Ascending aorta (tissue), 2 donors: ENCODE results near the gene LTBP1. TPM values are rescaled to one million over a fixed set of nuclear protein-coding genes. Genes with fewer than 3 reads are reported as not detected.

Source experiments
- DNase-seq, 2 donors: peaks; one replicate each; pipeline ENCODE4 v3.0.0-alpha.2; 2019; ENCODE audit warnings: low spot score in 2 of 2
- H3K27ac ChIP-seq, 2 donors: fragments of 200-600 bp; sonication (generic); one replicate each; pipeline ENCODE4 v1.5.1; 2016 to 2017; ENCODE audit warnings: mild to moderate bottlenecking in 1 of 2
- H3K27me3 ChIP-seq: fragments of 200-600 bp; sonication (generic); one replicate; pipeline ENCODE4 v1.5.1; 2017
- H3K36me3 ChIP-seq, 2 donors: fragments of 200-600 bp; sonication (generic); one replicate each; pipeline ENCODE4 v1.5.1; 2016
- H3K4me1 ChIP-seq, 2 donors: fragments of 200-600 bp; sonication (generic); one replicate each; pipeline ENCODE4 v1.5.1; 2016 to 2017; ENCODE audit warnings: mild to moderate bottlenecking in 1 of 2
- H3K4me3 ChIP-seq, 2 donors: fragments of 200-600 bp; sonication (generic); one replicate each; pipeline ENCODE4 v1.5.1; 2016 to 2017; ENCODE audit warnings: mild to moderate bottlenecking in 1 of 2
- H3K9me3 ChIP-seq, 2 donors: fragments of 200-600 bp; sonication (generic); one replicate each; pipeline ENCODE4 v1.5.1; 2016
- CTCF ChIP-seq, 3 experiments: fragments of 200-600 bp in 2 of 3; fragments of 450-650 bp in 1 of 3; sonication (generic) in 2 of 3; IDR thresholded peaks; one replicate each; pipeline ENCODE4 v1.5.1; 2016 to 2019; ENCODE audit warnings: antibody characterized with exemption in 3 of 3, mild to moderate bottlenecking in 1 of 3, moderate library complexity in 1 of 3
- intact Hi-C: fragments of 100-400 bp; cut with DNase I; formaldehyde crosslinking; loops from one replicate; pipeline ENCODE4 v1.15.1; 2023
- total RNA-seq: library from RNA; depleted of rRNA; stranded (reverse); fragments of >200 nt; gene quantifications from one replicate; pipeline ENCODE4 v1.1.0, GENCODE V29; 2016

LTBP1 gene
- total RNA-seq, 1 donor from 2014 or later: 295 TPM

GRCh38 chr2:33284287-33284686, 337.5 kb downstream of the LTBP1 start:
- Histone ChIP-seq H3K9me3 (no peaks in the 10 kb centered on the region), H3K27ac (peak overlapping the region; percentile 66 to 68), H3K36me3 (peaks cover 47 to 75% of the 10 kb centered on the region in 2 donors), H3K4me3 (no peak overlapping the region), H3K27me3 (no peaks in the 10 kb centered on the region), H3K4me1 (peaks cover 0 to 7% of the 10 kb centered on the region in 2 donors)
- TF ChIP-seq CTCF (IDR thresholded peaks at IDR 0.05): no peak
- no peak for DNase-seq
- intact Hi-C loops: no loop called here

GRCh38 chr2:33287507-33288005, 340.8 kb downstream of the LTBP1 start:
- Histone ChIP-seq H3K4me1 (peaks cover 20 to 26% of the 10 kb centered on the region in 2 donors), H3K4me3 (no peak overlapping the region), H3K27me3 (no peaks in the 10 kb centered on the region), H3K27ac (peak overlapping the region; percentile 86 to 88), H3K9me3 (no peaks in the 10 kb centered on the region), H3K36me3 (peaks cover 37 to 58% of the 10 kb centered on the region in 2 donors)
- intact Hi-C loops: no loop called here
- no peak for DNase-seq
- no peak for TF ChIP-seq CTCF (IDR thresholded peaks at IDR 0.05)

- Histone ChIP-seq H3K27ac (peak overlapping the region; percentile 86 to 88), H3K9me3 (no peaks in the 10 kb centered on the region), H3K4me1 (peaks cover 20 to 28% of the 10 kb centered on the region in 2 donors), H3K36me3 (peaks cover 37 to 57% of the 10 kb centered on the region in 2 donors), H3K4me3 (no peak overlapping the region), H3K27me3 (no peaks in the 10 kb centered on the region)
- TF ChIP-seq CTCF (IDR thresholded peaks at IDR 0.05): no peak
- DNase-seq: no peak
- intact Hi-C loops: no loop called here
Observed at GRCh38 chr2:33288011-33288410, 341.3 kb downstream of the LTBP1 start.

GRCh38 chr2:33289961-33290360, 343.2 kb downstream of the LTBP1 start:
- Histone ChIP-seq H3K27ac (peak overlapping the region; percentile 86 to 88), H3K36me3 (peaks cover 31 to 42% of the 10 kb centered on the region in 2 donors), H3K27me3 (no peaks in the 10 kb centered on the region), H3K9me3 (no peaks in the 10 kb centered on the region), H3K4me3 (no peak overlapping the region), H3K4me1 (peaks cover 28 to 33% of the 10 kb centered on the region in 2 donors)
- no peak for DNase-seq
- intact Hi-C loops: loop anchor here (5.0 kb wide), 2 partner anchors 77 to 223 kb away; no protein-coding TSS in a partner anchor
- no peak for TF ChIP-seq CTCF (IDR thresholded peaks at IDR 0.05)

- no peak for TF ChIP-seq CTCF (IDR thresholded peaks at IDR 0.05)
- peaks cover 28 to 40% of the 10 kb centered on the region in 2 donors for H3K4me1 ChIP-seq
- no peaks in the 10 kb centered on the region for H3K27me3 ChIP-seq
- H3K36me3 ChIP-seq: peaks cover 22 to 37% of the 10 kb centered on the region in 2 donors
- DNase-seq: no peak
- no peaks in the 10 kb centered on the region for H3K9me3 ChIP-seq
- peak overlapping the region; percentile 86 to 88 for H3K27ac ChIP-seq
- intact Hi-C loops: loop anchor here (5.0 kb wide), 2 partner anchors 76 to 224 kb away; no protein-coding TSS in a partner anchor
- peak overlapping the region in 1 of 2 donors; percentile 39 for H3K4me3 ChIP-seq
Observed at GRCh38 chr2:33291278-33292013, 344.7 kb downstream of the LTBP1 start.
